Psoas muscle (tissue), 8 donors: ENCODE measurements around the gene RTRAF. TPM values are rescaled to one million over a fixed set of nuclear protein-coding genes. Genes with fewer than 3 reads are reported as not detected.

Experiments
- ATAC-seq, 4 donors: fragments of 200-7000 bp; cut with Tn5 transposase; one replicate each; pipeline ENCODE4 v1.9.1; 2020; ENCODE audit warnings: moderate library complexity in 3 of 4, mild to moderate bottlenecking in 2 of 4
- DNase-seq, 2 donors: peaks; one replicate each; pipeline ENCODE4 v3.0.0-alpha.2; 2020
- H3K27ac ChIP-seq: fragments of 200-600 bp; one replicate; pipeline ENCODE4 v1.8.0; 2022
- H3K27me3 ChIP-seq, 3 donors: fragments of 200-600 bp in 1 of 3; one replicate each; pipeline versions ENCODE4 v1.6.1 to v1.8.0; 2013 to 2022; ENCODE audit warnings: low read length in 2 of 3, mild to moderate bottlenecking in 2 of 3, moderate library complexity in 1 of 3; ENCODE audit not compliant: insufficient read depth in 3 of 3
- H3K36me3 ChIP-seq, 2 donors: fragments of 200-600 bp in 1 of 2; one replicate each; pipeline versions ENCODE4 v1.6.1 to v1.8.0; 2013 to 2022; ENCODE audit warnings: low read depth in 1 of 2, mild to moderate bottlenecking in 1 of 2, moderate library complexity in 1 of 2; ENCODE audit not compliant: insufficient read depth in 1 of 2
- H3K4me1 ChIP-seq: fragments of 200-600 bp; one replicate; pipeline ENCODE4 v1.8.0; 2022
- H3K4me3 ChIP-seq: fragments of 200-600 bp; one replicate; pipeline ENCODE4 v1.8.0; 2022; ENCODE audit warnings: mild to moderate bottlenecking
- H3K9me3 ChIP-seq: fragments of 200-600 bp; one replicate; pipeline ENCODE4 v1.8.0; 2022
- WGBS, 3 donors: extraction: QIAGEN DNeasy Blood & Tissue Kit; methylation state at CpG; one replicate each; pipeline versions ENCODE4 v1.1.6 to v1.1.7; 2013; 5-methylcytosine and 5-hydroxymethylcytosine counted together
- intact Hi-C, 2 donors: fragments of 100-400 bp; cut with DNase I; formaldehyde crosslinking; loops; one replicate each; pipeline versions ENCODE4 v1.11.0 to v1.14.2; 2022
- polyA plus RNA-seq, 3 donors: library from polyadenylated mRNA; stranded (reverse); fragments of 200-250 nt; gene quantifications; one replicate each; pipeline ENCODE4 v1.2.3, GENCODE V29; 2013
- total RNA-seq, 4 donors: library from RNA; stranded (reverse); fragmentation: NEBNext Ultra II Directional in 2 of 4; extraction: Animal tissue kit (Norgen Biotek cat#: 25700) in 2 of 4; gene quantifications; one replicate each; pipeline versions ENCODE4 v1.2.1 to v1.2.4, GENCODE V29; 2021 to 2023
- TF ChIP-seq, protein P1 (sequence below): fragments of 200-600 bp; IDR thresholded peaks from one replicate; pipeline ENCODE4 v1.8.0; 2022; ENCODE audit warnings: antibody characterized with exemption
- donor health status: healthy with polysubstance abuse.
- donor health status: DM: no; HTN: no; CAD: no; lungs with moderate emphysema.
- donor health status: Bipolar disorder and iron deficiency.
- donor health status: healthy.
- donor health status: DM: yes; HTN: yes; CAD: no.
- donor health status: DM: no; HTN: no; CAD: no.
- donor health status: DM: no; HTN: no; CAD: no.
- donor health status: DM: yes; HTN: yes; CAD: no.

The RTRAF gene
- total and polyA plus RNA-seq, 7 donors: 110 to 174 (median 153) TPM

DNA sequence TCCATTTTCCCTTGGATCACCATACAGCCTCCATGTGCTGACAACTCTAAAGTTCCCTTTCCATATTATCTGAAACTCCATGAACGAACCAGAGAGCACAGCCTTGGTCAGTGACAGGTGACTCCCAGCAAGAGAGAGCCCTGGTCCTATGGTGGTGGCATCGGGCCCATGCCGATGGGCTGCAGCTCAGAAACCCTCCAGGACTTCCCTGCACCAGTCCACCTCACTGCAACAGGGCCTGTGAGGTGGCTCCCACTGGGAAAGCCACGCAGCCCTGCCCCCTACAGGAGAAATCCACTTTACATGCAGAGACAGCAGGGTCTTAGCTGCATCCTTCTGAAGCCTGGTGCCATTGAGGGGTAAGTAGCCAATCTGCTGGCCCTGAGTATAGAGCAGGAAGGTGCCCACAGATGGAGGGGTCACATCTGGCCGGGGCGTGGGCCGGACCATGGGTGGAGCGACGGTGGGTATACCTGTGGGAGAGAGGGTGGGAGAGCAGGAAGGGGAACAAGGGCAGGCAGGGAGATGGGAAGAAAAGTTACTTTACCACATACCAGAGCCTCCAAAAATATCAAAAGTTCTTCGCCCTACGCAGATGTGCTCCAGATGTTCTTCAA lies 24.7 kb downstream of the RTRAF start:
- Histone ChIP-seq H3K4me3 (no peak overlapping the region), H3K27me3 (no peaks in the 10 kb centered on the region), H3K4me1 (peaks cover 3% of the 10 kb centered on the region), H3K36me3 (peaks cover 9 to 33% of the 10 kb centered on the region in 2 donors), H3K9me3 (no peaks in the 10 kb centered on the region), H3K27ac (no peak overlapping the region)
- WGBS, 3 donors: 66 to 77% (median 74%) methylated on average over 8 to 11 of the region's 11 CpGs
- TF ChIP-seq, protein P1, sequence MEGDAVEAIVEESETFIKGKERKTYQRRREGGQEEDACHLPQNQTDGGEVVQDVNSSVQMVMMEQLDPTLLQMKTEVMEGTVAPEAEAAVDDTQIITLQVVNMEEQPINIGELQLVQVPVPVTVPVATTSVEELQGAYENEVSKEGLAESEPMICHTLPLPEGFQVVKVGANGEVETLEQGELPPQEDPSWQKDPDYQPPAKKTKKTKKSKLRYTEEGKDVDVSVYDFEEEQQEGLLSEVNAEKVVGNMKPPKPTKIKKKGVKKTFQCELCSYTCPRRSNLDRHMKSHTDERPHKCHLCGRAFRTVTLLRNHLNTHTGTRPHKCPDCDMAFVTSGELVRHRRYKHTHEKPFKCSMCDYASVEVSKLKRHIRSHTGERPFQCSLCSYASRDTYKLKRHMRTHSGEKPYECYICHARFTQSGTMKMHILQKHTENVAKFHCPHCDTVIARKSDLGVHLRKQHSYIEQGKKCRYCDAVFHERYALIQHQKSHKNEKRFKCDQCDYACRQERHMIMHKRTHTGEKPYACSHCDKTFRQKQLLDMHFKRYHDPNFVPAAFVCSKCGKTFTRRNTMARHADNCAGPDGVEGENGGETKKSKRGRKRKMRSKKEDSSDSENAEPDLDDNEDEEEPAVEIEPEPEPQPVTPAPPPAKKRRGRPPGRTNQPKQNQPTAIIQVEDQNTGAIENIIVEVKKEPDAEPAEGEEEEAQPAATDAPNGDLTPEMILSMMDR: no peak
- DNase-seq (peak in 1 of 2 donors; percentile 54), ATAC-seq (peak in 3 of 4 donors; percentile 13 to 28 (median 17))
- intact Hi-C loops: no loop called here

DNA sequence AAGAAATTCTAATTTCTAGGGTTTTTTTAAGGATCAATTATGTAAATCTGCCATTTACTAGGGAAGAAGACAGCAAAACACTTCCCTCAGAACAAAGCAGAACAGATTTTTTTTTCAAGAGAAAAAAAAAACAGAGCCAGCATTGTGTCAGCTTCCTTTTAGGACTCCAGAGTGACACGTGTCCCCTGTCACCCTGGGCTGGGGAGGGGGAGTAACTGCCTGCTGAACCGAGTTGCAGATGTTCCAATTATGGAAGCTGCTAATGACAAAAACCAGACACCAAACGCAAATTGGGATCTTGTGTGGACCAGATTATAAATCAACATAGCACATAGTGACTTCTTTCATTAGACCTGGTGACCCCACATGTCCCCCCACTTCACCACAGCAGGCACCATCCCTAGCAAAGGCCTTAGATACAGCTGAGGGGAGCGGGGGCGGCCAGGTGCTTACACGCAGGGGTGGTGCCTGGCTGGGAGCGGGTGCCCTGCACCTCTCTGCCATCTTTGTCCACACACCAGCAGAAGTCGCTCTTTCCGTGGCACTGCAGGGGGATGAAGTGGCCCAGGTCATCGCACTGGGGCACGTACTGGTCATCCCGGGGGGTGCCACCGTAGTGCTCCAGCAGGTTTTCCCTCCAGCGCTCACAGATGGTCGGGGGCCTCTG lies 25.4 kb downstream of the RTRAF start:
- Histone ChIP-seq H3K36me3 (peaks cover 9 to 28% of the 10 kb centered on the region in 2 donors), H3K4me1 (peaks cover 3% of the 10 kb centered on the region), H3K27ac (no peak overlapping the region), H3K4me3 (no peak overlapping the region), H3K9me3 (no peaks in the 10 kb centered on the region), H3K27me3 (no peaks in the 10 kb centered on the region)
- TF ChIP-seq, protein P1: no peak
- WGBS, 3 donors: 75 to 78% (median 75%) methylated on average over 15 of the region's 15 CpGs
- intact Hi-C loops: no loop called here
- no peak for ATAC-seq
- no peak for DNase-seq

DNA sequence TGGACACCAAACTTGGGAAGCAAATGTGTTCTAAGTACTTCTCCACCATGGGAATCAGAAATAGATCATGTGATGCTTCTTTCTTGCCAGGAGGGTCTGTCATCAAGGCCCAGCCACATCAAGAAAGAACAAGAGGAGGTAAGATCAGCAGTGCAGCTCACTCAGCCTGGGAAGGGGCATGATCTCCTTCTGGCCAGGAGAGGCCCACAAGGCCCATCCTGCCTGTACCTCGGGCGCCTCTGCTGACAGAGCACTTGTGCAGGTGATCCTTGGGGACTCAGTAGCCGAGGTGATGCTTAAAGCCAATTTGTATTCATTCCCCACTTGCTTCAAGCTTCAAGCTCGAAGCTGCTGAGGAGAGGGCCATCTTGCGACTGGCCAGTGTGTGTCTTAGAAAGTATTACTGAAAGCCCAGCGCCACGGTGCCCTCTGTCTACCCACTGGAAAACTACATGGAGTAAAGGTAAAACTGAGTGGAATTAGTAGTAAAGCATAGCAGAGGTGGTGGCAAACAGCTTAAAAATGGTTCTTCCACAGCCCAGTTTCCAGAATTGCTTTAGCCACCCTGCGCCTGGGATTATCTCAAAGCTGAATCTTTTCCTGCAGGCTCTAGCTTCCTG lies 26.2 kb downstream of the RTRAF start:
- peaks cover 3% of the 10 kb centered on the region for H3K4me1 ChIP-seq
- H3K36me3 ChIP-seq: peaks cover 9 to 20% of the 10 kb centered on the region in 2 donors
- H3K9me3 ChIP-seq: no peaks in the 10 kb centered on the region
- 64 to 66% (median 65%) methylated on average over 8 of the region's 8 CpGs for whole genome bisulfite sequencing, 3 donors
- H3K27me3 ChIP-seq: no peaks in the 10 kb centered on the region
- TF ChIP-seq, protein P1: no peak
- DNase-seq (no peak), ATAC-seq (peak in 1 of 4 donors; percentile 26)
- intact Hi-C loops: no loop called here
- H3K27ac ChIP-seq: no peak overlapping the region
- no peak overlapping the region for H3K4me3 ChIP-seq

DNA sequence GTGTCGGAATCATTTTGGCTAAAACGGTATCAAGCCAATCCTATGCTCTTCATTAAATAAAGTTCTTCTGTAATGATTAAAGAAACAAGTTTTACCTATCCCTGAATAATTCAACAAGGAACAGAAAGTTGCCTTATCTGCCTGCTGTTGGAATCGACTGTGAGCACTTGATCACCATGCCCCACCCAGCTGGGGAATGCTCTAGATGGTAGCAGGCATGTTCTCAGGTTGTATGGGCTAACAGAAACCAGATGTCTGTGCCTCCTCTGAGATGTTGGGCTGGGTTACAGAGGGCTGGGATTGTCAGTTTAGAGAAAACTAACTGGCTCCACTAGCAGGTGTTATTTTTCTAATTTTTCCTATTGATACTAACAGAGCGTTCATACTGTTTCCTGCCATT lies 28.9 kb downstream of the RTRAF start:
- H3K27ac ChIP-seq: no peak overlapping the region
- ATAC-seq: no peak
- DNase-seq: no peak
- TF ChIP-seq, protein P1: no peak
- no peaks in the 10 kb centered on the region for H3K9me3 ChIP-seq
- intact Hi-C loops: no loop called here
- H3K36me3 ChIP-seq: peaks cover 0 to 7% of the 10 kb centered on the region in 2 donors
- WGBS, 3 donors: 77 to 80% (median 79%) methylated on average over 4 of the region's 4 CpGs
- peaks cover 3% of the 10 kb centered on the region for H3K4me1 ChIP-seq
- H3K27me3 ChIP-seq: no peaks in the 10 kb centered on the region
- H3K4me3 ChIP-seq: no peak overlapping the region
